Activated effector memory CD4-positive, alpha-beta T cell treated with anti-CD3 and anti-CD28 coated beads, Interleukin-2, amount 50 U/mL, for 16 hours (primary cell): Measurements from ENCODE around the gene EVA1B.
A peak's percentile ranks its signal among the peaks of the same experiment; 100 is the strongest.

Experiments
- DNase-seq: peaks from one replicate; pipeline ENCODE4 v3.0.0-alpha.2; 2020

EVA1B gene, protein sequence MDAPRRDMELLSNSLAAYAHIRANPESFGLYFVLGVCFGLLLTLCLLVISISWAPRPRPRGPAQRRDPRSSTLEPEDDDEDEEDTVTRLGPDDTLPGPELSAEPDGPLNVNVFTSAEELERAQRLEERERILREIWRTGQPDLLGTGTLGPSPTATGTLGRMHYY

GRCh38 chr1:36323636-36324352 lies at the start of gene EVA1B:
Gene EVA1B, minus strand, starts transcription at chr1:36323645. Its CDS starts 608 bp downstream, at chr1:36323037.
- peak; percentile 85 for DNase-seq

- DNase-seq, result no peak
Measured at GRCh38 chr1:36372617-36373016, 49.2 kb upstream of the EVA1B start.

- peak; percentile 94 for DNase-seq
Measured at GRCh38 chr1:36369061-36369861, 45.8 kb upstream of the EVA1B start.

- no peak for DNase-seq
Measured at GRCh38 chr1:36367798-36368197, 44.4 kb upstream of the EVA1B start.

DNA sequence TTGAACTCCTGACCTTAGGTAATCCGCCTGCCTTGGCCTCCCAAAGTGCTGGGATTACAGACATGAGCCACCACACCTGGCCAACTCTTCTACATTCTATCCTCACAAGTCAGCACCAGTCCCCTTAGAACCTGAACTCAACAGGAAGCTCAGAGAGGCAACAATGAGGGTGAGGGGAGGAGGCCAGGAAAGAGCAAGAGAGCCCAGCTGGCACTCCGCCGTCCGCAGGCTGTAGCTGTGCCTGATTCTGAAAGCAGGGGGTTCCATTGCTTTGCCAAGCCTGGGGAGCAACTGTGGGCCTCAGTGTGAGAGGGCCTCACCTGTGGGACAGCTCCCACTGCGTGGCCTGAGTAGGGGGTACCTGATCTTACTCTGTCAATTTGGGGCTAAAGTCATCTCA lies 43.6 kb upstream of the EVA1B start:
- DNase-seq, result no peak

DNA sequence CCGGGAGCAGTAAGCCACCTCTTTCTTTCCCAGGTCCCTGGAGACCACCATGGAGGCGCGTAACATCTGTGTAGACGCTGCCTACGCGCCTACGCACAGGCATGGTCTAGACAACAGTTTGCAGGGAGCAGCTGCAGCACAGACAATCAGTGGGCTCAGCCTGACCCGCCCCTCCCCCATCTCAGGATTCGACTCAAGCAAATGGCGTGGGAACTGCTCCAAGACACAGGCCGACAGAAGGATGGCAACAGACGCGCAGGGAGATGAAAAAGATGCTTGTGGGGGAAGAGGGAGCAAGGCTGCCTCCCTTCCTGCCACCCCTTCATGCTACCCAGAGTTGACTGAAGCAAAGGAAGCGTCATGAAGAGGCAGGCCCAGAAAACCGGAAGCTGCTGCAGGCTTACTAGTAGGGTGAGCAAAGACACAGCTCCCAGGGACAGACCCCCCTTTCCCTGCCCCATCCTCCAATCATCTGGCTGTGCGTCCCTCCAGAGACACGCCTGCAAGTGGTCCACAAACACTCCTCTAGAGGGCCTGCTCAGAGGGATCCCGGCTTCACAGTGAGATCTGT lies 42.7 kb upstream of the EVA1B start:
- peak; percentile 79 for DNase-seq

DNA sequence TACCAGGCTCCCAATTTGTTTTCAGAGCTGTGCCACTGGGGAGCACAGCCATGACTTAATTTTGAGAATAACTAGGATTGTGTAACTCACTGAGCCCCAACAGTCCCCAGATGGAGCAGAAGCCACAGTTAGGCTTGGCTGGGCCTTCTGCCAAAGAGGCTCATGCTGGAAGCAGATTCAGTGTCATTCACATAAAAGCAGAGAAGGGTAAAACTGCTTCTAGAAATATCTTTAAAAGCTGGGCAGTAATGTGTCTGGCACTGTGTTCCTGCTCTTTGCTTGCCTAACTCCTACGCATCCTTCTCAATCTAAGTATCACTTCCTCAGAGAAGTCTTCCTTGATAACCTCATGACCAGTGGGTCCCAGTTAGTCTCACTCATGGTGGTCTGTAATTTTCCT lies 41.9 kb upstream of the EVA1B start:
- no peak for DNase-seq

DNA sequence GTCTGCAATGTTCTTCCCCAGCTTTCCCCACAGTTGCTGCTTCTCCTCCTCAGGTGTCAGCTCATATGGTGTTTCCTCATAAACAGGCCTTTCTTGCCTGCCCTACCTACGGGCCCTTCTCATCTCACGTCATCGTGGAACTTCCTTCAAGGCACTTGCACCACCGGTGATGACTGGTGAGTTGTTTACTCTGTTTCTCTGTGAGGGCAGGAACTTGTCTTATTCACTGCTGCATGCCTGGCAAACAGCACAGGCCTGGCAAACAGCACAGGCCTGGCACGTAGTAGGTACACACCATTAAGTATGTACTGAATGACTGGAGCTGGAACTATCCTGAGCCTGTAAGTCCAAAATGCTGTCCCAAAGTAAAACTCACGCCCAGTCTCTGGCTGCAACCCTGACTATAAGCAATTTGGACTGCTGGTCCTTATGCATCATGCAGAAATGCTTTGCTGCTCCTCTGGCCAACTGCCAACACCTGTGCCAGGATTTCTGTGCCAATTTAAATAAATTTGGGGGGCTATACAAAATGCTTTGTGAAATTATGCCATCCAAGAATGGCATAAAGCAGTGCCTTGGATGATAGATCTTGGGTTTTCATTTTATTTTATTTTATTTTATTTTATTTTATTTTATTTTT lies 36.6 kb upstream of the EVA1B start:
- DNase-seq, result no peak

DNA sequence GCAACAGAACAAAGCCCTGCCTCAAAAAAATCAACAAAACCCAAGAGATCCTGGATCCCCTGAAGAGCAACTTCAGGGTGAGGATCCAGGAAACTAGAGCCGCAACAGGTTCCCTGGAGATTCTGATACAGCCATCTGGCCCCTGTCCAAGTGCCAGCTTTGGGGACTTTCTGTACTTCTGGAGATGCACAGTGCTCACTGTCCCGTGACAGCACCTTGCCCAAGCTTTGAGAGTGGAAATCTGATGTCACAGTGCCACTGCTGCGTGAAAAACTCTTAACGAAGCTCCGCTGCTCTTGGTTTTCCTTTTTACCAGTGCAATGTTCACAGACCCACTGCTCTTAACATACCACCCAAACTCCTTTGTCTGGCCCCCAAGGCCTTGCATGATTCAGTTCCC lies 35.9 kb upstream of the EVA1B start:
- no peak for DNase-seq

GRCh38 chr1:36358514-36359084 lies 35.2 kb upstream of the EVA1B start:
- no peak for DNase-seq

DNA sequence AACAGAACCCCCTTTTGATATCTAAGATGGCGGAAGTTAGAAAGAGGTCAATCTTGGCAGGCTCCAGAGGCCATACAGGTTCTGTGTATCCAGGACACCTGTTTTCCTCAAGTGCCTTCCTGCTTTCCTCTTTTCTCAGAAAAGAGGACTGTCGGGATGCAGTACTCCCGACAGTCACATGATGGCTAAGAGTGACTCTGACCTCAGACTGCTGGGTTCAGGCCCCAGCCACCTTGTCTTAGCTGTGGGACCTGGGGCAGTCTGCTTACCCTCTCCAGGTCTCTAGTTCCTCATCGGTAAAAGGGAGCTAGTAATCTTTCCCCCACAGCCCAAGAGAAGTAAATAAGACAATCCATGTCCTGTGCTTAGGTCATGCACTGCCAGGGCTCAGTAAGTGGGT lies 32.4 kb upstream of the EVA1B start:
- no peak for DNase-seq

DNA sequence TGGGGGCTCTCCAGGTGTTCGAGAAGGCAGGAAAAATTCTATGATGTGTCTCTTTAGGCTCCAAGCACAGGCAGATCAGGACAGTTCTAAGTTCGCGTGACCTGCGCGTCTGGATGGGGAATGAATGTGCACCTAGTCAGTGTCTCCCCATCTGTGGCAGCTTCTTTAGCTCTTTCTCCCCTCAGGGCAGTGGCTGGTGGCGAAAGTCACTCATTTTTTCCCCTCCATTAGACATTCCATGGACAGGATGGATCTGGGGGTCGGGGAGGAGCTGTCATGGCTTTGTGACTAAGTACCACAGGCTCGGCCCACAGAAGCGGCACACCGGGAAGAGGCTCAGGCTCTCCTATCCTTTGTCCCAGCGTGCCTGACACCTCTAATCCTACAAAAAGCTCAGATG lies 31.0 kb upstream of the EVA1B start:
- no peak for DNase-seq

GRCh38 chr1:36352910-36353878 lies 29.7 kb upstream of the EVA1B start:
- DNase-seq, result no peak

DNA sequence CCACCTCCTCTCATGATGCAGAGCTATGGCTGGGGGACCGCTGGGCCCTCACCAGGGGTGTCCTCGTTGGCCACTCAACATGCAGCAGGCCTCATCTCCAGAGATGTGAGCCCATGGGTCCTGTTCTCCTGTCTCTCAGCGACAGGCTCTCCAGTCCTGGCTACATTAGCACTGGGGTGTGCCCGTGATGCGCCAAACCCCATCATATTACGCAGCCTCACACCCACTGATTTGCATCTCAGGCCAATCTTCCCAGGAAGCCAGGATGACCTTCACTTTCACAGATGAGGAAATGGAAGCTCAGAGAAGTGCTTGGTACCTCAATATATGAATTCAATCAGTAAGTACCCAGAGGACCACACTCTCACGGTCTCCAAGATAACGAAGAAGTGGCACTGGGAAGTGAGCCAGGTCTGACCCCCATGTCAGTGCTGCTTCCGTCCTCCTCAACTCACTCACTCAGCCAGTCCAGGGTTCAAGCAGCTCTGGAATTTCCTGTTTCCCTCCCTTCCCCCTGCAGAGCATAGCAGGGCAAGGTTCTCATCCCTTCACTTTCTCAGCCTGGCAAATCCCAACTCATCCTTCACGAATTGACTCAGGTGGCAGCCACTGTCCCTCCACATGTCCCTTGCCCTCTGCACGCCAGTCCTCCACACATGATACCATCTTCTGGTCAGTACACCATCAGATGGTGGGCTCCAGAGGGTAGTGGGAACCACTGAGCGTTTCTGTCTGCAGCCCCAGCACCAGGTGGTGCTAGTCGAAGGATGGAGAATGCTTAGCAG lies 28.9 kb upstream of the EVA1B start:
- DNase-seq, result no peak

DNA sequence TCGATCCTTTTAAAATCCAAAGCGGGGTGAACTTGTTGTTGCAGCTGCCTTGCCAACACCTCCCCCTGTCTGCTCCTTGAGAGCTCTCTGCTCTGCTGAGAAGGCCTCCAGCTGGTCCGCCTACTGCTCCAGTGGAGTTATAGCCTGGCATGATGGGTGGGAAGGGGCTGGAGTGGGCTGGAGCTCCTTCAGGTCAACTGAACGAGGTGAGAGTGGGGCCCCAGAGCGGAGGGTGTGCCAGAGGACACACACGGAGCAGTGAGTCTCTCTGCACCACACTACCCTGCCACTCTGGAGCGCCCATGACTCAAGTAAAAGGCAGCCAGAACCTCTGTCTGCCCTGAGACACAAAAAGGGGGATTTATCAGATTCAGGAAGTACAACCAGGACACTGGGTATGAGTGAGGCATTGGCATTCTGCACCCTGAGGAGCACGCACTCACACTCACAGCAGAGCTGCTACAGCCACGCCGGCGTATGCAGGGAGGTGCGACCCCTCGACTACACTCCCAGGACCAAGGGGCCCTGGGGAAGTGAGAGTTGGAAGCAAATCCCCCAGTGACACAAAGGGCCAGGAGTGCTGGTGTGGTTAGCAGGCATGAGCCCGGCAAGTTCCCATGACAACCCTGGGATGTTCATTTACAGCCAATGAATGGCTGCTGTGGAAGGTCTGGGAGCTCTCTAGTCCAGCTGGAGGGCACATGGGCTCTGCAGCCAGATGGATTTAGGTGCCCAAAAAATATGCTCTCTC lies 28.0 kb upstream of the EVA1B start:
- no peak for DNase-seq

- peak; percentile 85 for DNase-seq
Measured at GRCh38 chr1:36350659-36351226, 27.3 kb upstream of the EVA1B start.

DNA sequence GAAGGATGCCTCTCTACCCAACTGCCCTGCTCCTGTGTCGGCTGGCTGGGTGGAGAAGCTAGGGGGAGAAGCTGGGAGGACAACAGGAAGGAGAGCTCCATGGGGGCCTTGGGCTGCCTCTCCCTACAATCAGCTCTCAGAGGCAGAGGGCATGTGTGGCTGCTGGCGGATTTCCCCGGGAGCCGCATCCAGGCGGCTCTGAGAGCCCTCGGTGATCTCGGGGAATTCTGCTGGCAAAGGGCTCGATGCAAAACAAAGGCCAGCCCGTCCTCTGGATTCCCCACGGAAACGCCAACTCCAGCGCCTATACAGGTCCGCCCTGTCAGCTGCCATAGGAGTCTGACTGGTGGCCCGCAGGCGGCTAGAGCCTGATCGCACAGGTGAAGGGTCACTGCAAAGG lies 26.4 kb upstream of the EVA1B start:
- DNase-seq, result no peak

GRCh38 chr1:36349241-36349671 lies 25.8 kb upstream of the EVA1B start:
- DNase-seq, result no peak

DNA sequence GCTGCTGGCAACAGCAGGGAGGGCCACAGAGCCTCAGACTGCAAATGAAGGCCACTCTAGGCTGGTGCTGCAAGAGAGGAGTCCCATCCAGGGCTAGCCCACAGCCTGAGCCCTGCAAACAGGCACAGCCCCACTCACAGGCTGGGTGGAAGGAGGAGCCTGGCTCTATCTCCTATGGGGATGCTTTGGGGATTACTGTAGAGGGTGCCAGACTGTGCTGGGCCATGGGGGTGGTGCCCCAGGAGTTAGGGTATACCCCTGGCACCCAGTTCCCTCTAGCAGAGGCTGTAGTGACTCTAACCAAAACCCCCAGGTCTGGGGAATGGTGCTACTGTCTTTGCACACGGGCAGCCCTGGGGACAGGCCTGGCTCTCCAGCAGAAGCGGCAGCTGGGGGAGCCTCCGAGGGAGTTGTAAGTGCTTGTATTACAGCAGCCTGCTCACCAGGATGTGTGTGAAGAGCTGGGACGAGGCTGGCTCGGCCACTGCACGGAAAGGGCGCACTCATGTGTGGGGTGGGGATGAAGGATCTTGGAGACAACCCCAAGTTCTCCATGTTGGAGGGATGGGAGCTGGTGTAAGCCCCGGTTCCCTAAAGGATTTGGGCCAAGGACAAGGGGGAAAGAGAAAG lies 23.4 kb upstream of the EVA1B start:
- no peak for DNase-seq
